Subcutaneous abdominal adipose tissue (tissue), 5 donors: ENCODE measurements around the gene NCAPG.

Experiments
- H3K27ac ChIP-seq: one replicate; pipeline ENCODE4 v1.7.0; 2013; ENCODE audit warnings: low read depth, mild to moderate bottlenecking, inconsistent platforms, low read length, moderate library complexity
- H3K27me3 ChIP-seq, 5 donors: one replicate each; pipeline ENCODE4 v1.7.0; 2013; ENCODE audit warnings: low read length in 5 of 5, inconsistent platforms in 1 of 5; ENCODE audit not compliant: control insufficient read depth in 5 of 5, insufficient read depth in 4 of 5
- H3K36me3 ChIP-seq, 5 donors: one replicate each; pipeline ENCODE4 v1.7.0; 2013; ENCODE audit warnings: low read length in 5 of 5; ENCODE audit not compliant: control insufficient read depth in 5 of 5, insufficient read depth in 5 of 5
- H3K4me1 ChIP-seq, 5 donors: one replicate each; pipeline ENCODE4 v1.7.0; 2013; ENCODE audit warnings: low read length in 5 of 5, mild to moderate bottlenecking in 3 of 5, moderate library complexity in 1 of 5; ENCODE audit not compliant: control insufficient read depth in 5 of 5, insufficient read depth in 5 of 5
- H3K4me3 ChIP-seq, 5 donors: one replicate each; pipeline ENCODE4 v1.7.0; 2013; ENCODE audit warnings: low read length in 5 of 5, low read depth in 1 of 5
- H3K9ac ChIP-seq, 5 donors: one replicate each; pipeline ENCODE4 v1.7.0; 2013; ENCODE audit warnings: low read length in 5 of 5, mild to moderate bottlenecking in 4 of 5, moderate library complexity in 3 of 5
- H3K9me3 ChIP-seq, 5 donors: one replicate each; pipeline ENCODE4 v1.7.0; 2013; ENCODE audit warnings: low read length in 5 of 5; ENCODE audit not compliant: control insufficient read depth in 5 of 5
- donor health status: healthy.
- donor health status: healthy.
- donor health status: healthy.
- donor health status: healthy.
- donor health status: healthy.

Gene NCAPG

DNA sequence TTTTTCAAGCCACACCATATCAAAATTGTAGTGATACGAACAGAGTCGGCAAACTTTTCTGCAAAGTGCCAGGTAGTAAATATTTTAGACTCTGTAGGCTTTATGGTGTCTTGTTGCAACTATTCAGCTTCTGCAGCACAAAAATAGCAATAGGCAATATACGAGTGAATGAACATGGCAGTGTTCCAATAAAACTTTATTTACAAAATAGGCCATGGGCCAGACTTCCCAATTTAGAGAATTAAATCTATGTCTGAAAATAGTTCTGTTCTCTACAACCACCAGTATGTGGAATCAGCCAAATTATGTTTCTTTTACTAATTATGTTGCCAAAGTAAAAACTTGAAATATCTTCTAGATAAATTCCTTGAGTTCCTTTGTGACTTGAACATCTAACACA is 56.5 kb downstream of the NCAPG start:
- Histone ChIP-seq H3K4me3 (no peak overlapping the region), H3K4me1 (no peaks in the 10 kb centered on the region), H3K27ac (no peak overlapping the region), H3K9ac (no peak overlapping the region), H3K27me3 (no peaks in the 10 kb centered on the region), H3K36me3 (peaks cover 0 to 5% (median 0%) of the 10 kb centered on the region in 5 donors), H3K9me3 (peaks cover 0 to under 1% (median 0%) of the 10 kb centered on the region in 5 donors)

DNA sequence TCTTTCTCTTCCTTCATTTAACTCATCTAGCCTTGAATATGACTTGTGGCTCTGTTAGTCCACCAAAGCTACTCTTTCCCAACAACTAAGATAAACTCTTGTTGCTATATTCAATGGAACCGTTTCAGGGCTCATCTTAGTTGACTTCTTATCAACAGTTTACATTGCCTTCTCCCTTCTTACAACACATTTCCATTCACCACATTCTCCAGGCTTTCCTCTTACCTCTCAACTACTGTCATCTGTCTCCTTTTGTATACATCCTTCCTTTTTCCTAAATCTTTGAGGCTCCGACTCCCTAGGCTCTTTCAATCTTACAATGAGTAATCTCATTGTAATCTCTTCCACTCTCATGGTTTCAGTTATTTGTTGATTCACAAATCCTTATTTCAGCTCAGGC is 58.5 kb downstream of the NCAPG start:
- Histone ChIP-seq H3K36me3 (peaks cover 0 to 3% (median 0%) of the 10 kb centered on the region in 5 donors), H3K9me3 (no peaks in the 10 kb centered on the region), H3K27me3 (no peaks in the 10 kb centered on the region), H3K9ac (no peak overlapping the region), H3K4me3 (no peak overlapping the region), H3K4me1 (no peaks in the 10 kb centered on the region), H3K27ac (no peak overlapping the region)

DNA sequence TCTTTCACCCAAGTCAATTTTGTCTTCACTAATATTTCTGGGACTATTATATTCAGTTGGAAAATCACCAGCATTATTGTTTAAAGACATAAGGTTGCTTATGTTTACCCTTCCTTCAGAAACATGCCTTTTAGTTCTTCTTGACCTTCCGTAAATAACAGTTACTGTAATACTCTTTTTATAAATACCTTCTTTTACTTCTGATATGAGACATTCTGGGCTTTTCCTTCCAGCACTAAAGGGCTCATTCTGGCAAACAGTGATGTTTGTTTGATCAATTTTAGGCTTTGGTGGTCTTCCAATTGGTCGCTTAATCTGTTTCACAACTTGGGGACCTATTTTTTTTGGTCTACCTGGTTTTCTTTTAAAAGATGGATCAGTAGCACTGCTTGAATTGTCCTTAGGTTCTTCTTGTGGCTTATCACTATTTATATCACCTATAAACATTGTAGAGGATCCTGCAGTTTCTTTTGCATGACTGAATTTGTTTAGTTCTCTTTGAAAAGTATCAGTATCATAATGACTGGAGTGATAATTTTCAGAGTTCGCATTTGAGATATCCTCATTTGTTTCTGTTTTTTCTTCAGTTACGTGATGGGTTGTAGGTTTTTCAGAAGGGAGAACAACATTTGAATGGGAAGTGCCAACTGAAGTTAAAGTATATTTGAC is 64.8 kb downstream of the NCAPG start:
- no peak overlapping the region for H3K9ac ChIP-seq
- H3K27ac ChIP-seq, result no peak overlapping the region
- H3K4me1 ChIP-seq, result no peaks in the 10 kb centered on the region
- H3K36me3 ChIP-seq, result peaks cover 0 to 4% (median 0%) of the 10 kb centered on the region in 5 donors
- no peak overlapping the region for H3K4me3 ChIP-seq
- H3K27me3 ChIP-seq, result no peaks in the 10 kb centered on the region
- H3K9me3 ChIP-seq, result no peaks in the 10 kb centered on the region

DNA sequence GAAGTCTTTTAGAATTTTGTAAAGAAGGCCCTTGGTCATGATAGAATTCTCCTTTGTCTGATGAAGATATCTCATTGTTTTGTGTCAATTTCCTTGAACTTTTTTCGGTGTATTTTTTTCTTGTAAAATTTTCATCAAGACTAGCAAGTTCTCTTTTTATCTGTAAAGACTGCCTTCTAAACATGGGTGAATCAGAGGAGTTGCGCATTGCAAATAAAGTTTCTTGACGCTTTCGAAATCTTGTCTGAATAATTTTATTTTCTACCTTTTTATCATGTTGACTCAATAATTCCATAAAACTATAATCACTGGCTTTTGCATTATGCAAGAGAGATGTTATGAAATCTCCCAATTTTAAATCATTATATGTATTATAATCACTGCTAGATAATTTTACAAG is 66.2 kb downstream of the NCAPG start:
- H3K9me3 ChIP-seq, result no peaks in the 10 kb centered on the region
- H3K4me3 ChIP-seq, result no peak overlapping the region
- H3K4me1 ChIP-seq, result no peaks in the 10 kb centered on the region
- no peak overlapping the region for H3K27ac ChIP-seq
- no peaks in the 10 kb centered on the region for H3K27me3 ChIP-seq
- peaks cover 0 to 4% (median 0%) of the 10 kb centered on the region in 5 donors for H3K36me3 ChIP-seq
- H3K9ac ChIP-seq, result no peak overlapping the region

DNA sequence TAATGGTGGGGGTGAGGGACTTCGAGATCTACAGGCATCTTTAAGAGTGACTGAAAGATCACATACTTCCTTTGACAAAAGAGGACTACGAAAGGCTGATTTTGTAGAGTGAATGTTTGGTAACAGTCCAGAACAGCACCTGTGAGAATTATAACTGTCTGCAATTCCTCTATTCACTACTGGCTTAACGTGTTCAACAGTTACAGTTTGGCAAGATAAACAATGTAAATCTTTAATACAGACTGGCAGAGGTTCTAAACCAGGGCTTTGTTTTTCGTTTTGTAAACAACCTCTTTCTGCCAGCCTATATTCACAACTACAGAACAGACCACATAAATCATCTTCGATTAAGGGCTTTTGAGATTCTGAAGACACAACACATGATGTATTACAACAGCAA is 66.9 kb downstream of the NCAPG start:
- Histone ChIP-seq H3K9ac (no peak overlapping the region), H3K9me3 (no peaks in the 10 kb centered on the region), H3K27me3 (no peaks in the 10 kb centered on the region), H3K27ac (no peak overlapping the region), H3K4me1 (no peaks in the 10 kb centered on the region), H3K36me3 (peaks cover 0 to 4% (median 0%) of the 10 kb centered on the region in 5 donors), H3K4me3 (no peak overlapping the region)

DNA sequence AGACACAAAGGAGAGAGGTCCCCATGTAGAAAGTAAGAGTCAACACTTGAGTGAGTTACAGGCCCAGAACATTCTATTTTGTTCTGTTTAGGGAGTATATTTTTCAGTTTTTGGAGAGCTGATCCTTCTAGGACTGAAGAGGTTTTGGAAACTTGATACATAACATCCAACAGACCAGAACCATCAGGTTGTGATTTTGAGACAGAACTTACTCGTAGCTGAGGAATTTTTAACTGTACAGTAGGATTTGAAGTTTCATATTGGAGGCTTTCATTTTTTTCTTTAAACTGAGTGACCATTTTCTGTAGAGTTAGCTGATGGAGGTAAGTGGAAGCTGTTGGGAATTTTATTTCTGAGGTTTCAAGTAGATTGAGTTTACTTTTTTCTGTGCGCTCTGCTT is 73.3 kb downstream of the NCAPG start:
- H3K27me3 ChIP-seq, result no peaks in the 10 kb centered on the region
- H3K27ac ChIP-seq, result no peak overlapping the region
- H3K4me3 ChIP-seq, result no peak overlapping the region
- H3K36me3 ChIP-seq, result peaks cover 0 to 17% (median 5%) of the 10 kb centered on the region in 5 donors
- H3K9ac ChIP-seq, result no peak overlapping the region
- H3K4me1 ChIP-seq, result no peaks in the 10 kb centered on the region
- no peaks in the 10 kb centered on the region for H3K9me3 ChIP-seq

DNA sequence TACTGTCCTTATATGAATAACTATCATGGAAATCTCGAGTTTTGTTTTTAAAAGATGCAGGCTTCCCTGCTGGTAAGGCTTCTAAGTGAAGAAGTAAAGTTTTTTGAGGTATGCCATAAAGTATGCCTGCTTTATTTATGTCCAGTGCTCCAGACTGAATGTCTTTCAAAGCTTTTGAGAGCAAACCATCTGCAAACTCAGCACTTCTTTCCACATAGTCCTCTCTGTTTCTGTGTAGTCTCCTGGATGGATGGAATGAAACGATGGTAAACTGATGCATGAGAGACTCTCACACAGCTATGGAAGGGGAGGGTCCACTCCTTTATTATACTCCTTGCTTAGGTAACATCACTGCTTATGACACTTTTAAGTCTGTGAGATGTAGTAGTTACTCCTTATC is 73.7 kb downstream of the NCAPG start:
- no peaks in the 10 kb centered on the region for H3K9me3 ChIP-seq
- no peak overlapping the region for H3K27ac ChIP-seq
- no peak overlapping the region for H3K4me3 ChIP-seq
- peaks cover 0 to 17% (median 5%) of the 10 kb centered on the region in 5 donors for H3K36me3 ChIP-seq
- H3K4me1 ChIP-seq, result no peaks in the 10 kb centered on the region
- no peaks in the 10 kb centered on the region for H3K27me3 ChIP-seq
- H3K9ac ChIP-seq, result no peak overlapping the region

DNA sequence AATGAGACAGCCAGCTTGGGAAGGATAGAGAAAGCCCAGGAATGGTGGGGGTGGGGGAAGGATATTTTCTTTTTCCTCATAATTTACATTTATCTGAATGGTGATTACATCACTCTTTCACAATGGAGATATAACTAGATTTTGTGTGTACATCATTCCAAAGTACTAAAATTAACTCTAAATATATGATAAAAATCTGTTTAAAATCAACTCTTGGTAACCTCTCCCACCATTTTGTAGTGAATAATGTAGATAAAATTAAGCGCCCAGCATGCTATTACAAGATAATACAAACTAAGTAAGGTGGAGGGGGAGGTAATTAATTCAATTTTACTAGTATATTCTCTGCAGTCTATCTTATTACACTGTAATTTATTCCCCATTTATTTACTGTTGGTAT is 78.9 kb downstream of the NCAPG start:
- H3K27me3 ChIP-seq, result no peaks in the 10 kb centered on the region
- no peak overlapping the region for H3K4me3 ChIP-seq
- H3K4me1 ChIP-seq, result no peaks in the 10 kb centered on the region
- no peak overlapping the region for H3K27ac ChIP-seq
- H3K9ac ChIP-seq, result no peak overlapping the region
- H3K36me3 ChIP-seq, result peaks cover 0 to 2% (median under 1%) of the 10 kb centered on the region in 5 donors
- H3K9me3 ChIP-seq, result no peaks in the 10 kb centered on the region

DNA sequence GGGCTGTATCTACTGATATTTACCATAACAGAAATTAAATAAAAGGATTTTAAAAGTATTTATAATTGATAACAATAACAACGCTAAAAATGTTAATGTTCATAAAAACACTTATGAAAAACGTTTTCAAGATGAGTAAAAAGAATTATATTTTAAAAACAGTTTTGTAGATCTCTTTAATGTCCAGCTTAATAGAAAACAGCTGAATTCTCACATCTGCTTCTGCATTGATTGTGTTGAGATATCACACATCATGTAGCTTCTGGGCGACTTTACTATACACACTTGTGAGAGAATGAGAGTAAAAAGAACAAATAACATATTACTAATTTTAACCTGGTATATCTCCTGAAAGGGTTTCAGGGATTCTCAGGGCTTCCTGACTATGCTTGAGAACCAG is 83.6 kb downstream of the NCAPG start:
- Histone ChIP-seq H3K27ac (no peak overlapping the region), H3K36me3 (no peaks in the 10 kb centered on the region), H3K4me1 (peaks cover 0 to 4% (median 0%) of the 10 kb centered on the region in 5 donors), H3K9me3 (no peaks in the 10 kb centered on the region), H3K27me3 (no peaks in the 10 kb centered on the region), H3K4me3 (no peak overlapping the region), H3K9ac (no peak overlapping the region)
